Esophagus muscularis mucosa (tissue), 4 donors: ENCODE data around the gene FMN1. TPM values are rescaled to one million over a fixed set of nuclear protein-coding genes. Genes with fewer than 3 reads are reported as not detected.

ENCODE experiments used
- DNase-seq: peaks from one replicate; pipeline ENCODE4 v3.0.0-alpha.2; 2017; ENCODE audit errors: extremely low spot score
- H3K27ac ChIP-seq, 4 donors: fragments of 200-600 bp; sonication (generic); replicated peaks in 1 of 4; 1 replicate in 3 of 4; 2 replicates in 1 of 4; pipeline ENCODE4 v1.5.1; 2016 to 2019; ENCODE audit warnings: mild to moderate bottlenecking in 1 of 4
- H3K27me3 ChIP-seq, 4 donors: fragments of 200-600 bp; sonication (generic); one replicate each; pipeline versions ENCODE4 v1.5.1 to v1.6.0; 2016 to 2019
- H3K36me3 ChIP-seq, 4 donors: fragments of 200-600 bp; sonication (generic); one replicate each; pipeline ENCODE4 v1.5.1; 2016 to 2019
- H3K4me1 ChIP-seq, 4 donors: fragments of 200-600 bp; sonication (generic); one replicate each; pipeline ENCODE4 v1.5.1; 2016 to 2019
- H3K4me3 ChIP-seq, 4 donors: fragments of 200-600 bp; sonication (generic); 1 replicate in 2 of 4; 2 replicates in 2 of 4; pipeline ENCODE4 v1.5.1; 2016 to 2019; ENCODE audit warnings: mild to moderate bottlenecking in 4 of 4, moderate library complexity in 1 of 4
- H3K9me3 ChIP-seq, 4 donors: fragments of 200-600 bp; sonication (generic); 1 replicate in 3 of 4; 2 replicates in 1 of 4; pipeline ENCODE4 v1.5.1; 2016 to 2019
- CTCF ChIP-seq, 3 experiments: fragments of 200-600 bp in 2 of 3; fragments of 450-650 bp in 1 of 3; sonication (generic) in 2 of 3; IDR thresholded peaks; one replicate each; pipeline ENCODE4 v1.5.1; 2017 to 2019; ENCODE audit warnings: antibody characterized with exemption in 3 of 3, mild to moderate bottlenecking in 2 of 3, moderate library complexity in 1 of 3
- EP300 ChIP-seq: sonication (generic); formaldehyde crosslinking; IDR thresholded peaks from one replicate; pipeline ENCODE4 v1.6.1; 2017; ENCODE audit warnings: antibody characterized with exemption
- POLR2A ChIP-seq: fragments of 450-650 bp; IDR thresholded peaks from one replicate; pipeline ENCODE4 v1.6.1; 2017; ENCODE audit warnings: antibody characterized with exemption, moderate library complexity, mild to moderate bottlenecking, low read depth
- POLR2AphosphoS5 ChIP-seq, 2 donors: sonication (generic); formaldehyde crosslinking; IDR thresholded peaks; one replicate each; pipeline ENCODE4 v1.6.1; 2017; ENCODE audit warnings: antibody characterized with exemption in 2 of 2
- WGBS: methylation state at CpG from one replicate; pipeline ENCODE4 v1.1.5; 2018; 5-methylcytosine and 5-hydroxymethylcytosine counted together
- intact Hi-C: fragments of 100-400 bp; cut with DNase I; formaldehyde crosslinking; loops from one replicate; pipeline ENCODE4 v1.15.1; 2023
- total RNA-seq, 4 donors: library from RNA; depleted of rRNA; stranded (reverse); fragments of >200 nt; gene quantifications; one replicate each; pipeline versions ENCODE4 v1.1.0 to v1.2.1, GENCODE V29; 2016

Gene FMN1
- total RNA-seq, 4 donors from 2014 or later: 4.8 to 12.5 (median 8.6) TPM

GRCh38 chr15:32899126-32899596 is 295.4 kb downstream of the FMN1 start:
- Histone ChIP-seq H3K4me1 (no peaks in the 10 kb centered on the region), H3K27me3 (no peaks in the 10 kb centered on the region), H3K4me3 (no peak overlapping the region), H3K36me3 (no peaks in the 10 kb centered on the region), H3K27ac (no peak overlapping the region), H3K9me3 (no peaks in the 10 kb centered on the region)
- no peak for DNase-seq
- intact Hi-C loops: no loop called here
- TF ChIP-seq POLR2AphosphoS5 (IDR thresholded peaks at IDR 0.05): no peak
- no peak for TF ChIP-seq EP300
- 61% methylated on average over 6 of the region's 6 CpGs for WGBS

DNA sequence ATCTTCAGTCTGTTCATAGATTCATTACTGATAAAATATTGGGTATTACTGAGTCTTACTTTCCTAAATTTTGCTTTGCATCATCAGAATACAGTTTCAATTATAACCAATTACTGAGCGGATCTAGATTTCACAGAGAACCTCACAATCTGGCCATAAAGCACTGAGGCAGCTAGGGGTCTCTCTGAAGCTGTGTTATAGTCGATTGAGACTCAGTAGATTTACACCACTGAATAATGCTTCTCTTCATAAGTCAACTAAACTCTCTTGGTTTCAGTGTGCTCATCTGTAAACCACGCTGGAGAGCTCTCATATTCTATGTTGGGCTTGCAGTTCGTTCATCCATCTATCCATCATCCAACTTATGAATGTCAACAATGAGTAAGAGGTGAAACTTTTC is 296.1 kb downstream of the FMN1 start:
- H3K9me3 ChIP-seq: no peaks in the 10 kb centered on the region
- no peak overlapping the region for H3K4me3 ChIP-seq
- no peaks in the 10 kb centered on the region for H3K27me3 ChIP-seq
- H3K4me1 ChIP-seq: no peaks in the 10 kb centered on the region
- no peak overlapping the region for H3K27ac ChIP-seq
- no peaks in the 10 kb centered on the region for H3K36me3 ChIP-seq
- 80% methylated on average over 4 of the region's 4 CpGs for WGBS
- intact Hi-C loops: no loop called here
- DNase-seq: no peak
- no peak for TF ChIP-seq EP300

DNA sequence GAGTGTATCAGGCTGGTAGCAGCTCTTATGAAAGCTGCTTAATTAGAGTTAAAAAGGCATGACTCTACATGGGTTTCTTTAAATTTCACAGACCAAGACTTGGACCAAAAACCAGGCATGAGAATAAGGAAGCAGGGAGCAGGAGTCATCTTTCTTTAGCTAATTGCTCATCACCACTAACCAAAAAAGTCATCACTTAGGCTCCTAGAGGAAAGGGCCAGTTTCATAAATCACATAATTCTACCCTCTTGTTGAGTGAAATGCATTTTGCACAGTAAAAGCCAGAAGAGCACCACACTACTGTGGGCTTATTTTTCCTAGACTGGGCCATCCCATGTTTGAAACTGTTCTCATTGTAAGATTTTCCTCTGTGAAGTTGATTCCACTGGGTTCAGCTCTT is 301.1 kb downstream of the FMN1 start:
- intact Hi-C loops: no loop called here
- Histone ChIP-seq H3K4me3 (no peak overlapping the region), H3K4me1 (peaks cover 0 to 17% (median 11%) of the 10 kb centered on the region in 4 donors), H3K27me3 (no peaks in the 10 kb centered on the region), H3K36me3 (no peaks in the 10 kb centered on the region), H3K27ac (no peak overlapping the region), H3K9me3 (no peaks in the 10 kb centered on the region)
- no peak for TF ChIP-seq POLR2AphosphoS5 (IDR thresholded peaks at IDR 0.05)
- TF ChIP-seq CTCF (IDR thresholded peaks at IDR 0.05): no peak
- no peak for TF ChIP-seq EP300
- no peak for TF ChIP-seq POLR2A
- DNase-seq: no peak

- Histone ChIP-seq H3K4me1 (peaks cover 2 to 58% (median 50%) of the 10 kb centered on the region in 4 donors), H3K27me3 (no peaks in the 10 kb centered on the region), H3K27ac (peak overlapping the region; percentile 55 to 80 (median 78)), H3K4me3 (no peak overlapping the region), H3K9me3 (no peaks in the 10 kb centered on the region), H3K36me3 (no peaks in the 10 kb centered on the region)
- TF ChIP-seq POLR2AphosphoS5 (IDR thresholded peaks at IDR 0.05): no peak
- TF ChIP-seq POLR2A: no peak
- TF ChIP-seq EP300: no peak
- no peak for TF ChIP-seq CTCF (IDR thresholded peaks at IDR 0.05)
- WGBS: 61% methylated on average over 3 of the region's 3 CpGs
- intact Hi-C loops: no loop called here
- no peak for DNase-seq
These were observed 305.3 kb downstream of the FMN1 start for GRCh38 chr15:32889214-32889613.

DNA sequence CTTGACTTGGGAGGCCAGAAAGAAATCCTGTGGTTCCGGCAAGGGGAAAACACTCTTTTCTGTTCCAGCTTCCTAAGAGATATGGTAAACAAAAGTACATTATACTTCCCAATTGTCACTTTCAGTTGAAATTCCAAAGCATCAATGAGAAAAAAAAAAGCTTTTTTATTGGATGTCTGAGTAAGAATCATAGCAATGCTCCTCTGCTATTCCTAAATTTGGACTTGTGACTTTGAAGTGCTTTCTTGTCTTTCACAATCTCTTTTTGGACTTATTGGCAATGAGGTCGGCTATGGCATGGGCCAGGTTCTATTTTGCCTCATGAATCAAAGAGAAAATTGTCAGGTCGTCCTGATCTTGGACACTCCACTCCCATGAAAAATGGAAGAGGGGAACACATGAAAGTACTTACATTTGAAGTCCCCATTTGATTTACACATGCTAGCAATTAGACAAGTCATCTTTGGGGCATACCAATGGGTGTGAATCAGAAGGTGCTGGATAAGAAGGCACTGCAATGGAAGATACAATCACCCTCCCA is 306.2 kb downstream of the FMN1 start:
- H3K27me3 ChIP-seq: no peaks in the 10 kb centered on the region
- peak overlapping the region; percentile 76 to 80 (median 78) for H3K27ac ChIP-seq
- H3K4me3 ChIP-seq: no peak overlapping the region
- peaks cover 4 to 63% (median 55%) of the 10 kb centered on the region in 4 donors for H3K4me1 ChIP-seq
- DNase-seq: no peak
- no peaks in the 10 kb centered on the region for H3K36me3 ChIP-seq
- 87% methylated on average over 3 of the region's 3 CpGs for WGBS
- H3K9me3 ChIP-seq: no peaks in the 10 kb centered on the region
- intact Hi-C loops: no loop called here
- no peak for TF ChIP-seq CTCF (IDR thresholded peaks at IDR 0.05)
- TF ChIP-seq POLR2AphosphoS5 (IDR thresholded peaks at IDR 0.05): no peak
- TF ChIP-seq EP300: no peak
- TF ChIP-seq POLR2A: no peak

- H3K9me3 ChIP-seq: no peaks in the 10 kb centered on the region
- intact Hi-C loops: no loop called here
- WGBS: 46% methylated on average over 4 of the region's 4 CpGs
- peak overlapping the region in 2 of 4 donors; percentile 7 to 14 for H3K4me3 ChIP-seq
- H3K27me3 ChIP-seq: no peaks in the 10 kb centered on the region
- peaks cover 4 to 75% (median 60%) of the 10 kb centered on the region in 4 donors for H3K4me1 ChIP-seq
- DNase-seq: no peak
- no peaks in the 10 kb centered on the region for H3K36me3 ChIP-seq
- peak overlapping the region; percentile 76 to 80 (median 78) for H3K27ac ChIP-seq
- TF ChIP-seq POLR2A (no peak), EP300 (no peak), CTCF (IDR thresholded peaks at IDR 0.05) (no peak), POLR2AphosphoS5 (IDR thresholded peaks at IDR 0.05) (no peak)
These were observed 307.4 kb downstream of the FMN1 start for GRCh38 chr15:32887090-32887489.
